Measurements from ENCODE around the gene ZNF598.
A peak's percentile ranks its signal among the peaks of the same experiment; 100 is the strongest.
"Not testable (repeated sequence)": the region's sequence is repeated elsewhere in the genome, so short reads cannot be mapped to it uniquely, and the experiment has no call there.

The ZNF598 gene

GRCh38 chr16:2027024-2028010, 17.7 kb upstream of the ZNF598 start:
- no peak for DNase-seq

- DNase-seq: peak in 1 of 2 donors; percentile 41
These were observed 16.9 kb upstream of the ZNF598 start, which contains the start of gene NHERF2 for GRCh38 chr16:2026461-2027023. NHERF2 (plus strand) TSS chr16:2026902; CDS start chr16:2027006, 104 bp downstream.

- DNase-seq: no peak
These were observed 16.3 kb upstream of the ZNF598 start for GRCh38 chr16:2025878-2026460.

GRCh38 chr16:2025251-2025650, 15.6 kb upstream of the ZNF598 start:
- no peak for DNase-seq

- DNase-seq: no peak
These were observed 14.4 kb upstream of the ZNF598 start for GRCh38 chr16:2024032-2024420.

GRCh38 chr16:2023092-2024031, 13.7 kb upstream of the ZNF598 start:
- DNase-seq: peak; percentile 97 to 98

- peak in 1 of 2 donors; percentile 44 for DNase-seq
These were observed 13.1 kb upstream of the ZNF598 start for GRCh38 chr16:2022723-2023091.

GRCh38 chr16:2019921-2020831, 10.6 kb upstream of the ZNF598 start:
- no peak for DNase-seq

GRCh38 chr16:2019518-2019920, 9.9 kb upstream of the ZNF598 start, which contains the start of gene NPW:
NPW (plus strand) TSS chr16:2019785.
- DNase-seq: peak; percentile 43 to 59

- DNase-seq: peak in 1 of 2 donors; percentile 43
These were observed 6.8 kb upstream of the ZNF598 start for GRCh38 chr16:2016407-2016922.

GRCh38 chr16:2015947-2016208, 6.3 kb upstream of the ZNF598 start:
- DNase-seq: no peak

- no peak for DNase-seq
These were observed 5.7 kb upstream of the ZNF598 start for GRCh38 chr16:2015117-2015946.

- no peak for DNase-seq
These were observed 3.9 kb upstream of the ZNF598 start for GRCh38 chr16:2013527-2013926.

- DNase-seq: not testable (repeated sequence)
These were observed 2.1 kb upstream of the ZNF598 start for GRCh38 chr16:2011726-2012125.

- peak in 1 of 2 donors; percentile 38 for DNase-seq
These were observed 383 bp downstream of the ZNF598 start for GRCh38 chr16:2009164-2009711.

GRCh38 chr16:2008631-2009163, 924 bp downstream of the ZNF598 start:
- DNase-seq: peak; percentile 40 to 60

- peak in 1 of 2 donors; percentile 35 for DNase-seq
These were observed 1.6 kb downstream of the ZNF598 start for GRCh38 chr16:2008009-2008526.

- no peak for DNase-seq
These were observed 2.4 kb downstream of the ZNF598 start for GRCh38 chr16:2007081-2007836.

- DNase-seq: no peak
These were observed 3.3 kb downstream of the ZNF598 start for GRCh38 chr16:2006317-2006716.

All from stimulated activated CD4-positive, alpha-beta T cell treated with anti-CD3 and anti-CD28 coated beads, Interleukin-2, amount 100 ng/mL, for 24 hours (primary cell).